ENCODE results near the gene PSMB5.

The PSMB5 gene

DNA sequence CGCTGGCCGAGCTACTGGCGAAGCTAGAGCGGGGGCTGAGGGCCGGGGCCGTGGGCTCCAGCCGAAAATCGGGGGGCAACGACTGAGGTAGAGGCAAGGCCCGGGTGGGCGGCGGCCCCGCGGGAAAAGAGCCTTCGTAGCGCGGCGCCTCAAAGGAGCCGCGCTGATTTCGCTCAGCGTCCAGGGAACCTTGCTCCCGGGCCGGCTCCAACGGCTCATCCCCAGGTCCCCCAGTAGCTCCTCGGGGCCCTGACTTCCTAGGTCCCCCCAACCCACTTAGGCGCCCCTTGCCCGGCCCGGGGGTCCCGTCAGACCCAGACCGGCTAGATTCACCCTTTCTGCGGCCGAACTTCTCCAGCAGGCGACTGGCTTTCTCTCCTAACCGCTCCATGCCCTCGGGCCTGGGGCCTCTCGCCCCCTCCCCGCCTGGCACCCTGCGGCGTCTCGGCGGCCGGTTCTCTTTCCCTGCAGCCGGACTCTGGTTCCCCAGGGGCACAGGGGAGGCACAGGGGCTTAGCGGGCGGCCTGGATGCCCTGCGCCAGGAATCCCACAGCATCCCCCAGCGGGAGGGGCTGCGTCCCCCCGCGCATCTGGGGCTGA lies 52.7 kb downstream of the PSMB5 start:
- Mint-ChIP-seq H3K27ac (no peak overlapping the region), H3K36me3 (ENCODE audit: low read depth) (no peaks in the 10 kb centered on the region), H3K9me3 (no peaks in the 10 kb centered on the region), H3K4me3 (peak overlapping the region; percentile 51), H3K27me3 (peaks cover 13% of the 10 kb centered on the region), H3K4me1 (ENCODE audit: low read depth) (peaks cover 6% of the 10 kb centered on the region)

- H3K4me3 Mint-ChIP-seq, result peak overlapping the region; percentile 51
- H3K27ac Mint-ChIP-seq, result no peak overlapping the region
- no peaks in the 10 kb centered on the region for H3K36me3 Mint-ChIP-seq (ENCODE audit: low read depth)
- H3K9me3 Mint-ChIP-seq, result no peaks in the 10 kb centered on the region
- H3K4me1 Mint-ChIP-seq (ENCODE audit: low read depth), result peaks cover 6% of the 10 kb centered on the region
- peaks cover 13% of the 10 kb centered on the region for H3K27me3 Mint-ChIP-seq
These were observed 53.4 kb downstream of the PSMB5 start for GRCh38 chr14:22981090-22981875.

DNA sequence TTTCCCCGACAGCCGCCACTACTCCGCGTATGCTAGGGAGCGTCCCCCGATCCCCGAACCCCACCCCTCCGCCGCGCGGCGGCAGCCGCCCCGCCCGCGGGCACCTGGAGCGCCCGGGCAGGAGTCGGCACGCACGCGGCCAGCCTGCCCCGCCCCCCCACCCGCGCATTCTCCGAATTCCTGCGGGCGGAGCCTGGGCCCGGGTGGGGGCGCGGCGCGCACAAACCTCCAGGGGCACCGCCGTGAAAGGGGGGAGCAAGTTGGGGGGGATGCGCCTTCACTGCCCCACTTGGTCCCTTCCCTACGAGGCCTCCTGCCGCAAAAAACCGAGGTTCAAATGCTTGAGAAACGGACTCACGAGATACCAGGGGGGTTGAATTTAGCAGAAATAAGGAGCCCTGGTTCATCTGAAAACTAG lies 54.0 kb downstream of the PSMB5 start:
- peaks cover 6% of the 10 kb centered on the region for H3K4me1 Mint-ChIP-seq (ENCODE audit: low read depth)
- no peaks in the 10 kb centered on the region for H3K36me3 Mint-ChIP-seq (ENCODE audit: low read depth)
- H3K9me3 Mint-ChIP-seq, result no peaks in the 10 kb centered on the region
- peaks cover 13% of the 10 kb centered on the region for H3K27me3 Mint-ChIP-seq
- H3K27ac Mint-ChIP-seq, result no peak overlapping the region
- peak overlapping the region; percentile 31 for H3K4me3 Mint-ChIP-seq

DNA sequence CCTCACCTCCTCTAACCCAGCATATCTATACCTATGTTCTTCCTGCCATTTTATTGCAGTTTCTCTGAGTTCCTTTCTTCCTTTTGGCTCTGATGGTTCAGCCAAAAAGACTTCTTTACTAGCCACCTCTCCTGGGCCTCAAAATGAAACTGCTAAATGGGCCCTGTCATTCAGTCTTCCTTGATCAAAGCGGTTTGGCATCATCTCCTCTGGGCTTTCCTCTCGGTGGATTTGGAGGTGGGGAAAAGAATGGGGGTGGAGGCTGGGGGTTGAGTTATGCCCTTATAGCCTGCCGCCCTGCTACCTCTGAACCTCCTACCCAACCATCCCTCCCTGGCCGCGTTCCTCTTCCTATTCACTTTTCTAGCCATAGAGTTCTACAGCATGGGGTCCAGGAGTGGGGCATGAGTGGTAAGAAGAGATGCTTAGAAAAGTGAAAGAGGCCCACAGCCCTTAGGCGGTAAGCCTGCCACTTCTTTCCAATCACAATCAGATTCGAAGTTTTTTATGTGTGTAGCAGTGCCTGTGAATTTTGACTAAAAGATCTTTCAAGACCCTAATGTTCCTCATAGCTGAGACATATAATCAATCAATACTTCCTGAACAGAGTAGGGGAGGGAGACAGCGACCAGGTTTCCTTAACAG lies 54.8 kb downstream of the PSMB5 start:
- H3K4me1 Mint-ChIP-seq (ENCODE audit: low read depth), result peaks cover 6% of the 10 kb centered on the region
- peak overlapping the region; percentile 19 for H3K27ac Mint-ChIP-seq
- no peaks in the 10 kb centered on the region for H3K9me3 Mint-ChIP-seq
- H3K4me3 Mint-ChIP-seq, result no peak overlapping the region
- H3K36me3 Mint-ChIP-seq (ENCODE audit: low read depth), result no peaks in the 10 kb centered on the region
- H3K27me3 Mint-ChIP-seq, result peaks cover 13% of the 10 kb centered on the region

GRCh38 chr14:22978981-22979671 lies 55.6 kb downstream of the PSMB5 start:
- H3K27me3 Mint-ChIP-seq, result peaks cover 13% of the 10 kb centered on the region
- peaks cover 6% of the 10 kb centered on the region for H3K4me1 Mint-ChIP-seq (ENCODE audit: low read depth)
- H3K4me3 Mint-ChIP-seq, result no peak overlapping the region
- no peak overlapping the region for H3K27ac Mint-ChIP-seq
- H3K36me3 Mint-ChIP-seq (ENCODE audit: low read depth), result no peaks in the 10 kb centered on the region
- H3K9me3 Mint-ChIP-seq, result no peaks in the 10 kb centered on the region

GRCh38 chr14:22978487-22978837 lies 56.2 kb downstream of the PSMB5 start:
- Mint-ChIP-seq H3K4me1 (ENCODE audit: low read depth) (peaks cover 6% of the 10 kb centered on the region), H3K36me3 (ENCODE audit: low read depth) (no peaks in the 10 kb centered on the region), H3K4me3 (no peak overlapping the region), H3K27ac (no peak overlapping the region), H3K27me3 (peaks cover 13% of the 10 kb centered on the region), H3K9me3 (no peaks in the 10 kb centered on the region)

DNA sequence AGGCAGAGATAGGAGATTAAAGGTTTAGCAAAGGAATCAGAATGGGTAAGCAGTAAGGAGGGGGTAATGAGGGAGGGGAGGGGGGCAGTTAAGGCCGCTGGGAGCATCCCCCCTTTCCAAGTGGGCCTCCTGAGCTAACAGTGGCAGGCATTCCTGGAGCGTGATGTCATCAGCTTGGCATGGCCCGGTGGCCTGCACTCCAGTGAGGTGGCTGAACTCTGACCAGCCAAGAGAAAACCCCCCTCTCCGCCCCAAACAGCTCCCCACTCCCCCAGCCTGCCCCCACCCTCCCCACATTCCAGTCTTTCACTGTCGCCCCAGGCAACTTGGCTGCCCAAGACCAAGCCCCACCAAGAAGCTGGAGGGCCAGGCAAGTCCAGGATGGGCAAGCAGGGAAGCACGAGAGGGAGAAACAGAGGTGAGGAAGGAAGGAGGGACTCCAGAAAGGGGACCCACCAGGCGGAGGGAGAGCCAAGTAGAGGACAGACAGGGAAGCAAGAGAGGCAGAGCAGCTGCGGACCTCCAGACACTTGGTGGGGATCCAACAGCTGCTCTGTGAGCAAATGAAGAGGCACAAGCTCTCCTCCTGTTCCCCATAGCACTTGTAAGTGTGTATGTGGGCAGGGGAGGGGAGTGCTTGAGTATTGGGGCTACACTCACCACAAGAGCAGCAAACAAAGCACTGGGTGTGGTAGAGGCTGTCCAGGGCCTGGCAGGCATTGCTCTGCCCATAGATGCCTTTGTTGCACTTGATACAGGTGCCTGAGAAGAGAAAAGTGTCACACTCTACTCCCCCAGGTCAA lies 56.8 kb downstream of the PSMB5 start:
- peaks cover 13% of the 10 kb centered on the region for H3K27me3 Mint-ChIP-seq
- no peaks in the 10 kb centered on the region for H3K36me3 Mint-ChIP-seq (ENCODE audit: low read depth)
- H3K27ac Mint-ChIP-seq, result no peak overlapping the region
- H3K4me1 Mint-ChIP-seq (ENCODE audit: low read depth), result peaks cover 6% of the 10 kb centered on the region
- H3K9me3 Mint-ChIP-seq, result no peaks in the 10 kb centered on the region
- no peak overlapping the region for H3K4me3 Mint-ChIP-seq

- Mint-ChIP-seq H3K9me3 (no peaks in the 10 kb centered on the region), H3K4me3 (no peak overlapping the region), H3K27me3 (peaks cover 13% of the 10 kb centered on the region), H3K36me3 (ENCODE audit: low read depth) (no peaks in the 10 kb centered on the region), H3K4me1 (ENCODE audit: low read depth) (peaks cover 6% of the 10 kb centered on the region), H3K27ac (no peak overlapping the region)
These were observed 57.3 kb downstream of the PSMB5 start for GRCh38 chr14:22977434-22977683.

DNA sequence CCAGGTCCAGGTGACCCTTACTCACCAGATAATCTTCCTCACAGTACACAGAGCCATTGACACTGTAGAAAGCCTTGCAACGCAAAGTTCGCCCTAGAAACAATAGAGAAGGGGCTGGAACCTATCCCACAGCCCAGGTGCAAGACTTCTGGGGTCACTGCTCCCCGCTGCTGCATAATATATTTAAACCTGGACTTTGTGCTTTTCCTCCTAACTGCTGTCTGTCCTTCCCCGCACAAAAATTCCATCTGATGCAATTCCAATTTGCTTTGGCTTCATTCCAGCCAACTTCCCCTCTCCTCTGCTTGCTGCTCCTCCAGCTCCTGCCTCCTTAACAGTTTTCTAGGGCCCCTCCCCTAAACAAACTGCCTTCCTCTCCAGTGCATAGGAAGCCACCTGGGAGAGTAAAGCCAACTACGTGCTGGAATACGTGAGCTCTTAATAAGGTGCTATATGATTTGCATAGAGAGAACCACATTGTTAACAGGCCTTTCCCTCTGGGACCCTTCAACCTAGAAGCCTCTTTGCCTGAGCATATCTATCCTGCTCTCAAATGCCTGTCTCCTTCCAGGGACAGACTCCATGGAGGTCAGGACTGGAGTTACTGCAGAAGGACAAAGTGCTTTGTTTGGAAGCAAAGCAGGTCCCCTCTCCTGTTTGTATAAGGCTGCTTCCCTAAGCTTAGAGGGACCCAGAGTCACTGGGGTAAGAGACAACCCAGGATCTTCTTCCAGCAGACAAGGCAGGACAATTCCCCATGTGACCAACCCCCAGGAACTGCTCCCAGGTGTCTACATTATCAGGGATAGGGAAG lies 57.9 kb downstream of the PSMB5 start:
- H3K9me3 Mint-ChIP-seq, result no peaks in the 10 kb centered on the region
- no peaks in the 10 kb centered on the region for H3K36me3 Mint-ChIP-seq (ENCODE audit: low read depth)
- no peak overlapping the region for H3K4me3 Mint-ChIP-seq
- H3K27me3 Mint-ChIP-seq, result peaks cover 13% of the 10 kb centered on the region
- H3K4me1 Mint-ChIP-seq (ENCODE audit: low read depth), result peaks cover 6% of the 10 kb centered on the region
- H3K27ac Mint-ChIP-seq, result no peak overlapping the region

Measured in stimulated activated naive CD8-positive, alpha-beta T cell treated with anti-CD3 and anti-CD28 coated beads, Interleukin-15, Interleukin-2, amounts not matched to agents 100 ng/mL and 50 ng/mL, for 24 hours (primary cell).